Measurements from ENCODE around the gene AFF1. TPM values are rescaled to one million over a fixed set of nuclear protein-coding genes. Genes with fewer than 3 reads are reported as not detected.
A peak's percentile ranks its signal among the peaks of the same experiment; 100 is the strongest.

AFF1 gene
- total and polyA plus RNA-seq, 2 of the 4 experiments (the other 2 are of a cell fraction), result 7.0 to 9.6 TPM

GRCh38 chr4:86927843-86928395 is 6.9 kb upstream of the AFF1 start:
- POLR2A ChIA-PET (ENCODE audit: unreplicated experiment), result interaction anchor here (0.5 kb wide), 1 partner anchor 80 kb away, joined by 3 read pairs; no protein-coding TSS in a partner anchor
- in situ Hi-C loops (cut with MboI; ENCODE audit: low sequenced_read_pairs) (no loop called here), dilution Hi-C loops (cut with HindIII; ENCODE audit: low sequenced_read_pairs, unreplicated experiment) (no loop called here), intact Hi-C loops (cut with micrococcal nuclease) (loop anchor here (10.0 kb wide), 1 partner anchor 197 kb away; no protein-coding TSS in a partner anchor)
- no peaks in the 10 kb centered on the region for H3K9me3 ChIP-seq (ENCODE audit: control insufficient read depth, insufficient read depth, low read length)
- H3K79me1 ChIP-seq (ENCODE audit: low read depth in 1 of 2, low read length in 2 of 2), result peaks cover 0 to 12% of the 10 kb centered on the region in 2 experiments; a peak in 2 of 4 replicates
- no peak overlapping the region for H3K4me3 ChIP-seq (ENCODE audit: insufficient read depth, low read depth, low read length)
- peak overlapping the region; percentile 94 for H3K18ac ChIP-seq (ENCODE audit: low read depth, low read length)
- peak overlapping the region; percentile 83 for H4K91ac ChIP-seq (ENCODE audit: insufficient read depth, low read depth, low read length)
- H3K4ac ChIP-seq (ENCODE audit: low read depth, low read length), result peak overlapping the region; percentile 88
- no peaks in the 10 kb centered on the region for H3K36me3 ChIP-seq (ENCODE audit: control insufficient read depth, insufficient read depth, low read length)
- H3K56ac ChIP-seq (ENCODE audit: extremely low read depth, insufficient read depth, low read length), result no peak overlapping the region
- H4K8ac ChIP-seq (ENCODE audit: low read depth in 2 of 2, low read length in 2 of 2), result peak overlapping the region; percentile 13 to 69; a peak in 3 of 4 replicates
- H2BK5ac ChIP-seq (ENCODE audit: low read depth, low read length, poor library complexity, severe bottlenecking), result peak overlapping the region; percentile 72
- H2AFZ ChIP-seq (replicated peaks; ENCODE audit: low read length, poor library complexity), result peak overlapping the region; percentile 53
- peak; percentile 99 for DNase-seq
- H3K9ac ChIP-seq (ENCODE audit: low read depth, low read length), result no peak overlapping the region
- peak overlapping the region; percentile 93 for H2BK20ac ChIP-seq (ENCODE audit: low read depth, low read length)
- no peaks in the 10 kb centered on the region for H4K20me1 ChIP-seq (ENCODE audit: insufficient read depth, low read length)
- ATAC-seq (ENCODE audit: low read depth), result peak; percentile 80
- peak overlapping the region; percentile 81 for H4K5ac ChIP-seq (ENCODE audit: low read depth, low read length)
- H2AK9ac ChIP-seq (replicated peaks; ENCODE audit: low read depth, low read length, poor library complexity), result peak overlapping the region; percentile 67
- peak overlapping the region; percentile 92 for H3K14ac ChIP-seq (replicated peaks; ENCODE audit: low read depth, low read length)
- peaks cover 13% of the 10 kb centered on the region for H3K9me1 ChIP-seq (ENCODE audit: insufficient read depth, low read length)
- no CpG with 5 or more reads among the region's 2 CpGs for WGBS, 2 experiments (ENCODE audit: extremely low coverage in 2 of 2, insufficient read length in 1 of 2)
- H2AK5ac ChIP-seq (ENCODE audit: low read depth, low read length), result peak overlapping the region; percentile 95
- peak overlapping the region; percentile 33; the same call in 1 of the 2 replicates for H3K23ac ChIP-seq (ENCODE audit: low read depth, low read length)
- H3K27ac ChIP-seq (ENCODE audit: insufficient read depth, low read length), result peak overlapping the region; percentile 73
- H3K27me3 ChIP-seq (ENCODE audit: control insufficient read depth, insufficient read depth, low read length), result no peaks in the 10 kb centered on the region
- peaks cover 9% of the 10 kb centered on the region for H3K4me1 ChIP-seq (ENCODE audit: control insufficient read depth, insufficient read depth, low read length)
- peak overlapping the region; percentile 98; the same call in 2 of the 3 replicates for H2BK15ac ChIP-seq (ENCODE audit: low read depth, low read length)
- no TSS peak for BruUV-seq (replicated peaks)
- peak overlapping the region; percentile 97 for H2BK120ac ChIP-seq (ENCODE audit: low read depth, low read length)
- CTCF ChIA-PET, result interaction anchor here (1.6 kb wide), 1 partner anchor 432 kb away, joined by 3 read pairs; no protein-coding TSS in a partner anchor
- H3K4me2 ChIP-seq (ENCODE audit: low read depth, low read length), result peak overlapping the region; percentile 36; the same call in 1 of the 2 replicates
- TF ChIP-seq RFX5 (IDR thresholded peaks at IDR 0.05; ENCODE audit: low read depth, low read length) (no peak), CEBPB (IDR thresholded peaks at IDR 0.05; ENCODE audit: low read depth, low read length) (peak; percentile 99), MXI1 (IDR thresholded peaks at IDR 0.05; ENCODE audit: borderline replicate concordance, low read depth, low read length) (no peak), FOS (IDR thresholded peaks at IDR 0.05; ENCODE audit: low read depth, low read length) (peak; percentile 85), NFE2L2 (IDR thresholded peaks at IDR 0.05; ENCODE audit: low read depth, low read length) (peak; percentile 63; the same call in 1 of the 2 replicates), CTCF (conservative IDR thresholded peaks at IDR 0.05; ENCODE audit: low read depth, low read length) (no peak), RCOR1 (IDR thresholded peaks at IDR 0.05; ENCODE audit: insufficient replicate concordance, low read length) (no peak), RAD21 (IDR thresholded peaks at IDR 0.05; ENCODE audit: low read length) (no peak), SMC3 (IDR thresholded peaks at IDR 0.05; ENCODE audit: low read depth, low read length) (no peak), ELK1 (IDR thresholded peaks at IDR 0.05; ENCODE audit: borderline replicate concordance, low read depth, low read length) (no peak), MAZ (IDR thresholded peaks at IDR 0.05; ENCODE audit: borderline replicate concordance, low read depth, low read length) (peak; percentile 55; the same call in 1 of the 2 replicates), POLR2A (IDR thresholded peaks at IDR 0.05; ENCODE audit: low read depth, low read length) (no peak), BHLHE40 (IDR thresholded peaks at IDR 0.05; ENCODE audit: low read depth, low read length) (peak; percentile 37), USF2 (IDR thresholded peaks at IDR 0.05; ENCODE audit: low read depth, low read length) (peak; percentile 78), MAFK (IDR thresholded peaks at IDR 0.05; ENCODE audit: low read depth, low read length) (peak; percentile 76)

Measured in IMR-90 (cell line).